ENCODE results near the gene STX2. TPM values are rescaled to one million over a fixed set of nuclear protein-coding genes. Genes with fewer than 3 reads are reported as not detected.
"Not testable (repeated sequence)": the region's sequence is repeated elsewhere in the genome, so short reads cannot be mapped to it uniquely, and the experiment has no call there.

STX2 gene
- total RNA-seq, 1 donor = 5.9 TPM

- DNase-seq (ENCODE audit: low read depth in 2 of 3, low spot score in 2 of 3) = peak in 2 of 3 donors; percentile 66 to 77
Observed at GRCh38 chr12:130870442-130871285, 31.6 kb upstream of the STX2 start.

GRCh38 chr12:130868412-130868811, 29.4 kb upstream of the STX2 start:
- no peak for DNase-seq (ENCODE audit: low read depth in 2 of 3, low spot score in 2 of 3)

- DNase-seq (ENCODE audit: low read depth in 2 of 3, low spot score in 2 of 3) = no peak
Observed at GRCh38 chr12:130863298-130863697, 24.2 kb upstream of the STX2 start.

GRCh38 chr12:130862771-130863170, 23.7 kb upstream of the STX2 start:
- not testable (repeated sequence) for DNase-seq (ENCODE audit: low read depth in 2 of 3, low spot score in 2 of 3)

- no peak for DNase-seq (ENCODE audit: low read depth in 2 of 3, low spot score in 2 of 3)
Observed at GRCh38 chr12:130862161-130862560, 23.1 kb upstream of the STX2 start.

- no peak for DNase-seq (ENCODE audit: low read depth in 2 of 3, low spot score in 2 of 3)
Observed at GRCh38 chr12:130860311-130860710, 21.3 kb upstream of the STX2 start.

GRCh38 chr12:130859161-130859560, 20.1 kb upstream of the STX2 start:
- no peak for DNase-seq (ENCODE audit: low read depth in 2 of 3, low spot score in 2 of 3)

GRCh38 chr12:130858084-130858483, 19.0 kb upstream of the STX2 start:
- no peak for DNase-seq (ENCODE audit: low read depth in 2 of 3, low spot score in 2 of 3)

GRCh38 chr12:130856088-130856487, 17.0 kb upstream of the STX2 start:
- DNase-seq (ENCODE audit: low read depth in 2 of 3, low spot score in 2 of 3) = no peak

GRCh38 chr12:130850418-130851021, 11.5 kb upstream of the STX2 start:
- no peak for DNase-seq (ENCODE audit: low read depth in 2 of 3, low spot score in 2 of 3)

- DNase-seq (ENCODE audit: low read depth in 2 of 3, low spot score in 2 of 3) = no peak
Observed at GRCh38 chr12:130849561-130850417, 10.7 kb upstream of the STX2 start.

- not testable (repeated sequence) for DNase-seq (ENCODE audit: low read depth in 2 of 3, low spot score in 2 of 3)
Observed at GRCh38 chr12:130848785-130849305, 9.8 kb upstream of the STX2 start.

GRCh38 chr12:130848105-130848504, 9.1 kb upstream of the STX2 start:
- DNase-seq (ENCODE audit: low read depth in 2 of 3, low spot score in 2 of 3) = not testable (repeated sequence)

GRCh38 chr12:130847112-130847511, 8.1 kb upstream of the STX2 start:
- DNase-seq (ENCODE audit: low read depth in 2 of 3, low spot score in 2 of 3) = no peak

- no peak for DNase-seq (ENCODE audit: low read depth in 2 of 3, low spot score in 2 of 3)
Observed at GRCh38 chr12:130846369-130846768, 7.3 kb upstream of the STX2 start.

- DNase-seq (ENCODE audit: low read depth in 2 of 3, low spot score in 2 of 3) = no peak
Observed at GRCh38 chr12:130839770-130840404, 837 bp upstream of the STX2 start.

GRCh38 chr12:130838284-130838950, 633 bp downstream of the STX2 start:
- DNase-seq (ENCODE audit: low read depth in 2 of 3, low spot score in 2 of 3) = peak in 1 of 3 donors; percentile 29

- no peak for DNase-seq (ENCODE audit: low read depth in 2 of 3, low spot score in 2 of 3)
Observed at GRCh38 chr12:130835436-130835835, 3.6 kb downstream of the STX2 start.

GRCh38 chr12:130835011-130835410, 4.0 kb downstream of the STX2 start:
- DNase-seq (ENCODE audit: low read depth in 2 of 3, low spot score in 2 of 3) = peak in 1 of 3 donors; percentile 13

Measured in hematopoietic multipotent progenitor cell (in vitro differentiated cells).